ENCODE data around the gene DBN1.

- TF ChIP-seq POLR2A (IDR thresholded peaks at IDR 0.05) (no peak), CTCF (IDR thresholded peaks at IDR 0.05 in 8 of 11, conservative IDR thresholded peaks at IDR 0.05 in 3 of 11) (no peak)
Measured at GRCh38 chr5:177438468-177438867, 35.0 kb downstream of the DBN1 start.
